SK-N-SH (cell line): Measurements from ENCODE around the gene PIP5K1C. TPM values are rescaled to one million over a fixed set of nuclear protein-coding genes. Genes with fewer than 3 reads are reported as not detected.

Experiments
- CTCF ChIA-PET: fragments of 300-600, 350-600 bp; formaldehyde crosslinking; extraction: SDS; loops from one replicate; lab custom pipeline; 2021; lab: Yijun Ruan, JAX
- POLR2A ChIA-PET: fragments of 350-600 bp; sonication (Branson Sonifier 250); formaldehyde crosslinking; extraction: SDS; loops from one replicate; lab custom pipeline; 2020; ENCODE audit warnings: antibody characterized with exemption, inconsistent platforms; lab: Yijun Ruan, JAX
- DNase-seq: peaks from one replicate; pipeline ENCODE4 v3.0.0; 2012
- H2AFZ ChIP-seq: fragments of 200-600 bp; sonication (generic); 2 replicates; pipeline ENCODE4 v1.8.1; 2016; ENCODE audit warnings: antibody characterized with exemption, mild to moderate bottlenecking, low read depth
- H3F3A ChIP-seq: fragments of 200-600 bp; sonication (generic); replicated peaks from 2 replicates; pipeline ENCODE3; 2016; ENCODE audit warnings: antibody characterized with exemption, mild to moderate bottlenecking; ENCODE audit not compliant: insufficient read depth
- H3K27ac ChIP-seq, 2 experiments: fragments of 200-500 bp in 1 of 2; fragments of 200-600 bp in 1 of 2; sonication (Bioruptor generic) in 1 of 2; sonication (generic), shearing (Covaris generic) in 1 of 2; 2 replicates each; pipeline versions ENCODE4 v1.5.1 to v1.6.1; 2014 to 2016; ENCODE audit warnings: low read depth in 2 of 2, inconsistent platforms in 1 of 2, low read length in 1 of 2, mild to moderate bottlenecking in 1 of 2, mixed read lengths in 1 of 2
- H3K27me3 ChIP-seq: fragments of 200-600 bp; sonication (generic), shearing (Covaris generic); 2 replicates; pipeline ENCODE4 v1.6.1; 2016; ENCODE audit warnings: mixed run types; ENCODE audit not compliant: insufficient read depth
- H3K36me3 ChIP-seq, 2 experiments: fragments of 200-500 bp in 1 of 2; fragments of 200-600 bp in 1 of 2; sonication (Bioruptor generic) in 1 of 2; sonication (generic) in 1 of 2; replicated peaks in 1 of 2; 2 replicates each; pipeline versions ENCODE3 to v1.5.1; 2014 to 2016; ENCODE audit warnings: low read length in 1 of 2, mild to moderate bottlenecking in 1 of 2; ENCODE audit not compliant: insufficient read depth in 2 of 2, control insufficient read depth in 1 of 2
- H3K4me1 ChIP-seq, 2 experiments: fragments of 200-500 bp in 1 of 2; fragments of 200-600 bp in 1 of 2; sonication (Bioruptor generic) in 1 of 2; sonication (generic), shearing (Covaris generic) in 1 of 2; 2 replicates each; pipeline versions ENCODE4 v1.5.1 to v1.6.1; 2014 to 2016; ENCODE audit warnings: low read depth in 1 of 2, low read length in 1 of 2, mixed run types in 1 of 2; ENCODE audit not compliant: insufficient read depth in 2 of 2, control insufficient read depth in 1 of 2
- H3K4me2 ChIP-seq: fragments of 200-600 bp; sonication (generic), shearing (Covaris generic); 2 replicates; pipeline ENCODE4 v1.6.1; 2017; ENCODE audit warnings: mixed run types
- H3K4me3 ChIP-seq, 2 experiments: fragments of 200-500 bp in 1 of 2; fragments of 200-600 bp in 1 of 2; sonication (Bioruptor generic) in 1 of 2; sonication (generic), shearing (Covaris generic) in 1 of 2; 2 replicates each; pipeline versions ENCODE4 v1.5.1 to v1.8.1; 2014 to 2016; ENCODE audit warnings: low read depth in 2 of 2, inconsistent platforms in 1 of 2, low read length in 1 of 2, mild to moderate bottlenecking in 1 of 2, mixed read lengths in 1 of 2, moderate library complexity in 1 of 2
- H3K79me2 ChIP-seq: fragments of 200-600 bp; sonication (generic); 2 replicates; pipeline ENCODE4 v1.8.1; 2017; ENCODE audit warnings: mild to moderate bottlenecking; ENCODE audit not compliant: insufficient read depth
- H3K9ac ChIP-seq: fragments of 200-600 bp; sonication (generic); 2 replicates; pipeline ENCODE4 v1.6.1; 2017; ENCODE audit warnings: mixed run types
- H3K9me2 ChIP-seq: fragments of 200-600 bp; sonication (generic); 2 replicates; pipeline ENCODE4 v1.6.1; 2017; ENCODE audit warnings: mixed run types
- H3K9me3 ChIP-seq: fragments of 200-600 bp; sonication (generic); 2 replicates; pipeline ENCODE4 v1.6.1; 2017; ENCODE audit warnings: mixed run types, mild to moderate bottlenecking, moderate library complexity
- H4K20me1 ChIP-seq: fragments of 200-600 bp; sonication (generic); 2 replicates; pipeline ENCODE4 v1.6.1; 2017; ENCODE audit warnings: mild to moderate bottlenecking, mixed run types; ENCODE audit not compliant: insufficient read depth
- EZH2phosphoT487 ChIP-seq: fragments of 200-600 bp; sonication (generic); IDR thresholded peaks from 2 replicates; pipeline ENCODE4 v1.6.1; 2017; ENCODE audit warnings: low read depth, mixed run types, mild to moderate bottlenecking, antibody characterized with exemption, moderate library complexity, borderline replicate concordance
- FOXM1 ChIP-seq: IDR thresholded peaks from 2 replicates; pipeline ENCODE4 v1.4.0; 2012; ENCODE audit warnings: low read depth, mild to moderate bottlenecking
- MAX ChIP-seq: IDR thresholded peaks from 2 replicates; pipeline ENCODE4 v1.4.0; 2012; ENCODE audit warnings: low read depth
- MEF2A ChIP-seq: IDR thresholded peaks from 2 replicates; pipeline ENCODE4 v1.4.0; 2012; ENCODE audit warnings: low read depth, borderline replicate concordance
- NRF1 ChIP-seq: IDR thresholded peaks from 2 replicates; pipeline ENCODE4 v1.6.1; 2012; ENCODE audit warnings: low read depth, mild to moderate bottlenecking, low read length
- RCOR1 ChIP-seq: fragments of 150-350 bp; IDR thresholded peaks from 2 replicates; pipeline ENCODE4 v1.6.1; 2017; ENCODE audit warnings: antibody characterized with exemption, low read length
- RXRA ChIP-seq: IDR thresholded peaks from 2 replicates; pipeline ENCODE4 v1.4.0; 2012; ENCODE audit warnings: low read depth, mild to moderate bottlenecking, borderline replicate concordance
- WGBS: methylation state at CpG from one replicate; pipeline ENCODE4 v1.1.6; 2017; ENCODE audit warnings: low lambda C conversion rate; 5-methylcytosine and 5-hydroxymethylcytosine counted together
- polyA plus RNA-seq, 3 experiments: library from polyadenylated mRNA; depleted of rRNA; stranded (reverse); fragments of >200 nt; gene quantifications; 2 replicates each; pipeline ENCODE4 v1.2.3, GENCODE V29; 2012

Gene PIP5K1C
- polyA plus RNA-seq, 1 of the 3 experiments (the other 2 are of a cell fraction): 12.3 TPM

- TF ChIP-seq MAX: no peak
Measured at GRCh38 chr19:3604987-3605343, 95.3 kb downstream of the PIP5K1C start (continued).

DNA sequence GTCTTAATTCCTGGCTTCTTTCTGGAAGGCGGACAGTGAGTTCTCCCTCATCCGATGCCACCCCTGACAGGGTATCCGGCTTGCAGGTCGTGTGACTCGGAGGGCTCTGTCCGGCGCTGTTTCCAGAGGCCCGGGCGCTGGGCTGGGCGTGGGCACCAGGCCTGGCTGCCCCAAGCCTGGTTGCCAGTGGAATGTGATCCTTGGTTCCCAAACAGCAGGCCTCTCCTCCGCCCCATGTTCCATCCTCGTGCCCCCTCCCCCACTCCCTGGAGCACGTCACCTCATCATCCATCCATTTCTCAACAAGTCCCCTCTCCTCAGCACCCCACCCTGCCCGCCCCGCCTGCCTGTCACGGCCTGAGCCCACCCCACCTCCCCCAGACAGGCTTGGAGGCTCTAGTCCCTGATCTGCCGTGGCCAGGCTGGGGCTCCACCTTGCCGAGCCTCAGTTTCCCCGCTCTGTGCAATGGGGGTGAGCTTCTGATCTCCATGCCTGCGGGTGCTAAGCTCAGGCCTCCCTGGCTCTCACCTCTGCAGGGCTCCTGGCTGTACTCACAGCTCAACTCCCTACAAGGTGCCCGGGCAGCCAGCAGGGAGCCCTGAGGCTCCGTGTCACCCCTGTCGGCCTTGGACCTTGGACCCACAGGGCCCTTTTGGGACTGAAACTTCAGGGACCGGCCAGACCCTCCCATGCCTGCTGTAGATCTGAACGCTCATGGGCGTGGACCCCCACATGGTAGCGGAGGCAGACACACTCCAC lies 95.9 kb downstream of the PIP5K1C start:
- H3K9ac ChIP-seq: no peak overlapping the region
- H3K4me1 ChIP-seq: peaks cover 8 to 14% of the 10 kb centered on the region in 2 experiments; a peak in 1 of 4 replicates
- DNase-seq: no peak
- no peaks in the 10 kb centered on the region for H4K20me1 ChIP-seq
- no peak overlapping the region for H3K4me3 ChIP-seq
- 90% methylated on average over 14 of the region's 27 CpGs for WGBS
- H3K4me2 ChIP-seq: no peak overlapping the region
- no peaks in the 10 kb centered on the region for H3K36me3 ChIP-seq
- no peaks in the 10 kb centered on the region for H3K9me3 ChIP-seq
- H3K27me3 ChIP-seq: no peaks in the 10 kb centered on the region
- no peak overlapping the region for H2AFZ ChIP-seq
- H3F3A ChIP-seq: no peaks in the 10 kb centered on the region
- ChIA-PET CTCF (interaction anchor here (1.9 kb wide), 1 partner anchor 19 kb away, joined by 9 read pairs; the partner anchor contains the start of gene GIPC3), POLR2A (no interaction called here)
- no peaks in the 10 kb centered on the region for H3K79me2 ChIP-seq
- TF ChIP-seq FOXM1: no peak
- H3K27ac ChIP-seq: no peak overlapping the region
- no peaks in the 10 kb centered on the region for H3K9me2 ChIP-seq

GRCh38 chr19:3603121-3603811 lies 97.0 kb downstream of the PIP5K1C start:
- no peak for DNase-seq
- no peak overlapping the region for H3K4me2 ChIP-seq
- WGBS: 83% methylated on average over 11 of the region's 23 CpGs
- CTCF ChIA-PET: interaction anchor here (1.9 to 2.1 kb wide), 2 partner anchors 17 to 18 kb away, joined by 9 to 10 read pairs; partner anchors contain the start of gene GIPC3
- H3K9me3 ChIP-seq: no peaks in the 10 kb centered on the region
- H3K79me2 ChIP-seq: no peaks in the 10 kb centered on the region
- no peaks in the 10 kb centered on the region for H3F3A ChIP-seq
- H3K9me2 ChIP-seq: no peaks in the 10 kb centered on the region
- POLR2A ChIA-PET: no interaction called here
- H3K27me3 ChIP-seq: no peaks in the 10 kb centered on the region
- H3K27ac ChIP-seq: no peak overlapping the region
- no peak overlapping the region for H3K9ac ChIP-seq
- H3K36me3 ChIP-seq: no peaks in the 10 kb centered on the region
- no peak overlapping the region for H3K4me3 ChIP-seq
- H2AFZ ChIP-seq: no peak overlapping the region
- TF ChIP-seq EZH2phosphoT487 (no peak), MEF2A (no peak), RCOR1 (no peak), RXRA (no peak)
- H3K4me1 ChIP-seq: peaks cover 8 to 14% of the 10 kb centered on the region in 2 experiments; a peak in 1 of 4 replicates
- no peaks in the 10 kb centered on the region for H4K20me1 ChIP-seq

- Histone ChIP-seq H3K4me3 (no peak overlapping the region), H4K20me1 (no peaks in the 10 kb centered on the region), H3K4me2 (no peak overlapping the region), H3K9me3 (no peaks in the 10 kb centered on the region), H3K27ac (no peak overlapping the region), H3F3A (no peaks in the 10 kb centered on the region), H3K9ac (no peak overlapping the region), H3K79me2 (no peaks in the 10 kb centered on the region), H3K4me1 (peaks cover 0 to 2% of the 10 kb centered on the region in 2 experiments; a peak in 1 of 4 replicates), H2AFZ (no peak overlapping the region), H3K27me3 (no peaks in the 10 kb centered on the region), H3K9me2 (no peaks in the 10 kb centered on the region), H3K36me3 (no peaks in the 10 kb centered on the region)
- no peak for DNase-seq
- 88% methylated on average over 12 of the region's 12 CpGs for WGBS
- TF ChIP-seq FOXM1: no peak
- no peak for TF ChIP-seq NRF1
- CTCF ChIA-PET: interaction anchor here (0.6 to 1.8 kb wide), 3 partner anchors 8 to 585 kb away, joined by 3 to 4 read pairs (median 3); no protein-coding TSS in a partner anchor
- POLR2A ChIA-PET: no interaction called here
Measured at GRCh38 chr19:3601021-3601420, 99.2 kb downstream of the PIP5K1C start.
